GM12878 (cell line): ENCODE measurements around the gene POLDIP3. TPM values are rescaled to one million over a fixed set of nuclear protein-coding genes. Genes with fewer than 3 reads are reported as not detected.
A peak's percentile ranks its signal among the peaks of the same experiment; 100 is the strongest.

Experiments
- ASH2L ChIP-seq: fragments of 300-600, 200-600 bp; sonication (generic); IDR thresholded peaks from 2 replicates; pipeline ENCODE4 v1.6.1; 2017; ENCODE audit warnings: low read depth, mild to moderate bottlenecking, borderline replicate concordance
- CBX3 ChIP-seq: fragments of 200-600 bp; sonication (generic); IDR thresholded peaks from 2 replicates; pipeline ENCODE4 v1.6.1; 2016; ENCODE audit warnings: low read depth, borderline replicate concordance
- CHD2 ChIP-seq: IDR thresholded peaks from 2 replicates; pipeline ENCODE4 v1.6.1; 2011; ENCODE audit warnings: low read depth, low read length, improper control_type of control experiment, borderline replicate concordance
- CHD4 ChIP-seq: fragments of 200-600 bp; sonication (generic); IDR thresholded peaks from 2 replicates; pipeline ENCODE4 v1.6.1; 2016; ENCODE audit warnings: mild to moderate bottlenecking
- DPF2 ChIP-seq: fragments of 450-650 bp; IDR thresholded peaks from 2 replicates; pipeline ENCODE4 v1.6.1; 2017; ENCODE audit warnings: mild to moderate bottlenecking
- FOXM1 ChIP-seq: IDR thresholded peaks from 2 replicates; pipeline ENCODE4 v1.6.1; 2012; ENCODE audit warnings: low read depth, mild to moderate bottlenecking, inconsistent platforms, low read length, moderate library complexity
- HCFC1 ChIP-seq: fragments of 150-350 bp; IDR thresholded peaks from 2 replicates; pipeline ENCODE4 v1.6.1; 2014; ENCODE audit warnings: low read length
- IKZF1 ChIP-seq: fragments of 450-650 bp; conservative IDR thresholded peaks from 2 replicates; pipeline ENCODE4 v1.6.1; 2017; ENCODE audit warnings: antibody characterized with exemption, mild to moderate bottlenecking
- KLF5 ChIP-seq: fragments of 450-650 bp; IDR thresholded peaks from 2 replicates; pipeline ENCODE4 v1.6.1; 2014; ENCODE audit warnings: mild to moderate bottlenecking; ENCODE audit not compliant: partially characterized antibody
- LARP7 ChIP-seq: fragments of 450-650 bp; IDR thresholded peaks from 2 replicates; pipeline ENCODE4 v1.6.1; 2017; ENCODE audit warnings: mild to moderate bottlenecking
- MXI1 ChIP-seq: fragments of 150-350 bp; IDR thresholded peaks from 2 replicates; pipeline ENCODE4 v1.6.1; 2011; ENCODE audit warnings: low read depth, mild to moderate bottlenecking, inconsistent platforms, low read length, improper control_type of control experiment
- POU2F2 ChIP-seq: IDR thresholded peaks from 3 replicates; pipeline ENCODE4 v1.6.1; 2011; ENCODE audit warnings: low read depth, mild to moderate bottlenecking, low read length, borderline replicate concordance
- SIN3A ChIP-seq: IDR thresholded peaks from 2 replicates; pipeline ENCODE4 v1.6.1; 2012; ENCODE audit warnings: low read depth, low read length, improper control_type of control experiment
- SMARCA5 ChIP-seq: fragments of 450-650 bp; IDR thresholded peaks from 2 replicates; pipeline ENCODE4 v1.6.1; 2017; ENCODE audit warnings: mild to moderate bottlenecking
- SP1 ChIP-seq: IDR thresholded peaks from one replicate; pipeline ENCODE4 v1.6.1; 2011; ENCODE audit warnings: low read depth, low read length
- TARDBP ChIP-seq: IDR thresholded peaks from 2 replicates; pipeline ENCODE4 v1.6.1; 2016; ENCODE audit warnings: borderline replicate concordance
- ZNF384 ChIP-seq: IDR thresholded peaks from 2 replicates; pipeline ENCODE4 v1.6.1; 2012; ENCODE audit warnings: low read depth, mild to moderate bottlenecking, low read length, improper control_type of control experiment, borderline replicate concordance
- polyA plus RNA-seq, 11 experiments: library from polyadenylated mRNA; depleted of rRNA in 4 of 11; unstranded in 6 of 11; stranded (reverse) in 5 of 11; fragments of >200 nt; fragmentation: Nextera tagmentation in 4 of 11; fragmentation: Illumina TruSeq in 1 of 11; extraction: Ambion mirVana in 4 of 11; extraction: Trizol in 1 of 11; gene quantifications; 1 replicate in 1 of 11; 2 replicates in 10 of 11; pipeline versions ENCODE4 v1.2.1 to v1.2.3, GENCODE V29; 2011 to 2016; ENCODE audit warnings: inconsistent platforms in 2 of 11, missing spikeins in 2 of 11, low read depth in 1 of 11
- total RNA-seq, 4 experiments: library from RNA; depleted of rRNA in 3 of 4; stranded (reverse); fragments of >200 nt in 3 of 4; fragmentation: Illumina TruSeq in 1 of 4; extraction: Trizol in 1 of 4; gene quantifications; 2 replicates each; pipeline versions ENCODE4 v1.2.1 to v1.2.3, GENCODE V29; 2013 to 2021
- TF ChIP-seq, protein P1 (sequence below), 3 experiments: IDR thresholded peaks in 2 of 3; conservative IDR thresholded peaks in 1 of 3; 2 replicates each; pipeline ENCODE4 v1.5.1; 2011; ENCODE audit warnings: low read depth in 3 of 3, low read length in 3 of 3, mild to moderate bottlenecking in 3 of 3, control low read depth in 2 of 3, moderate library complexity in 2 of 3, inconsistent platforms in 1 of 3, mixed read lengths in 1 of 3; ENCODE audit not compliant: control insufficient read depth in 2 of 3, insufficient read depth in 1 of 3; ENCODE audit errors: extremely low read depth in 1 of 3
- TF ChIP-seq, protein P2 (sequence below): fragments of 450-650 bp; formaldehyde crosslinking; IDR thresholded peaks from 2 replicates; pipeline ENCODE4 v1.5.0; 2022; ENCODE audit warnings: mild to moderate bottlenecking, missing genetic modification characterization
- TF ChIP-seq, protein P3 (sequence below): fragments of 450-650 bp; formaldehyde crosslinking; IDR thresholded peaks from 2 replicates; pipeline ENCODE4 v1.4.0; 2022; ENCODE audit warnings: mild to moderate bottlenecking, moderate library complexity
- TF ChIP-seq, protein P4 (sequence below): fragments of 150-350 bp; IDR thresholded peaks from 2 replicates; pipeline ENCODE4 v1.6.1; 2014; ENCODE audit warnings: mild to moderate bottlenecking, low read depth, low read length

Gene POLDIP3
- total and polyA plus RNA-seq, 10 of the 15 experiments (the other 5 are each of a cell fraction or from before 2014, with no cell fraction given): 14.8 to 60.2 (median 49.5) TPM

DNA sequence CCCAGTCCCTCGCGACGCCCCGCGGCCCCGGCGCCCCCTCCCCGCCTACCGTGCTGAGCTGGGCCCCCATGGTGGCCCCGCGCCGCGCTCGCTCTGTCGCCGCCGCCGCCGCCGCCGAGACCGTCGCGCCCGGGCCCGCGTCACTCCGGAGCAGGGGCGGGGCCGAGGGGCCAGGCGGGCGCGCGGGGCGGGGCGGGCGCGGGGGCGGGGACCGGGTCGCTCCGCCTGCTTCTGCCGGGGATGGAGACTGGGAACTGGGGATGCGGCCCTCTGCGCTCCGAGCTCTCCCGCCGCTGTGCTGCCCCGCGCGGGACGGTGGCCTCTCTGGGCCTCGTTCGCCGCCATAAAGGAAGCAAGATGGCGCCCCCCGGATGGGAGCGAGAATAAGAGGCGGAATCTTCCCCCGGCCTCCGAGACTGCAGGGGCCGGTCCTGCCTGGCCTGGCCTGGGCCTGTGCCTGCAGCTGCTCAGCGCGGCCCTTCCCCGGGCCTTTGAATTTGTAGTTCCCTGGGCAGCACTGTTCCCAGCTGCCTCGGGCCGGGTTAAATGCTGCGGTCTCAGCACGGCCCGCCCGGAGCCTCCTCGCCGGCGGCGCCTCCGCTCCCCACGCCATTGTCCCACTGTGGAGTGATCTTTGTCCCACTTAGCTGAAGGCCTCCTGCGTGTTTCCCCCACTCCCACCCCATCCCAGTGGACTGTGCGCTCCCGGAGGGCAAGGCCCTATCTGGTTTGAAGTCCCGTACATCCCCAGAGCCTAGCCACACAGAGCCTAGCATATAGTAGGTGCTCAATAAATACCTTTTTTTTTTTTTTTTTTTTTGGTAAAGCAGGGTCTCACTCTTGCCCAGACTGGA lies 34.8 kb upstream of the POLDIP3 start, which contains the start of gene CYB5R3 (continued):
- TF ChIP-seq, protein P1, sequence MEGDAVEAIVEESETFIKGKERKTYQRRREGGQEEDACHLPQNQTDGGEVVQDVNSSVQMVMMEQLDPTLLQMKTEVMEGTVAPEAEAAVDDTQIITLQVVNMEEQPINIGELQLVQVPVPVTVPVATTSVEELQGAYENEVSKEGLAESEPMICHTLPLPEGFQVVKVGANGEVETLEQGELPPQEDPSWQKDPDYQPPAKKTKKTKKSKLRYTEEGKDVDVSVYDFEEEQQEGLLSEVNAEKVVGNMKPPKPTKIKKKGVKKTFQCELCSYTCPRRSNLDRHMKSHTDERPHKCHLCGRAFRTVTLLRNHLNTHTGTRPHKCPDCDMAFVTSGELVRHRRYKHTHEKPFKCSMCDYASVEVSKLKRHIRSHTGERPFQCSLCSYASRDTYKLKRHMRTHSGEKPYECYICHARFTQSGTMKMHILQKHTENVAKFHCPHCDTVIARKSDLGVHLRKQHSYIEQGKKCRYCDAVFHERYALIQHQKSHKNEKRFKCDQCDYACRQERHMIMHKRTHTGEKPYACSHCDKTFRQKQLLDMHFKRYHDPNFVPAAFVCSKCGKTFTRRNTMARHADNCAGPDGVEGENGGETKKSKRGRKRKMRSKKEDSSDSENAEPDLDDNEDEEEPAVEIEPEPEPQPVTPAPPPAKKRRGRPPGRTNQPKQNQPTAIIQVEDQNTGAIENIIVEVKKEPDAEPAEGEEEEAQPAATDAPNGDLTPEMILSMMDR (IDR thresholded peaks at IDR 0.05 in 2 of 3, conservative IDR thresholded peaks at IDR 0.05 in 1 of 3; ENCODE audit: control insufficient read depth in 2 of 3, extremely low read depth in 1 of 3, insufficient read depth in 1 of 3, low read depth in 3 of 3, low read length in 3 of 3): no peak
- no peak for TF ChIP-seq POU2F2
- TF ChIP-seq TARDBP: no peak
- TF ChIP-seq SMARCA5: peak; percentile 93
- no peak for TF ChIP-seq CHD2
- TF ChIP-seq, protein P2, sequence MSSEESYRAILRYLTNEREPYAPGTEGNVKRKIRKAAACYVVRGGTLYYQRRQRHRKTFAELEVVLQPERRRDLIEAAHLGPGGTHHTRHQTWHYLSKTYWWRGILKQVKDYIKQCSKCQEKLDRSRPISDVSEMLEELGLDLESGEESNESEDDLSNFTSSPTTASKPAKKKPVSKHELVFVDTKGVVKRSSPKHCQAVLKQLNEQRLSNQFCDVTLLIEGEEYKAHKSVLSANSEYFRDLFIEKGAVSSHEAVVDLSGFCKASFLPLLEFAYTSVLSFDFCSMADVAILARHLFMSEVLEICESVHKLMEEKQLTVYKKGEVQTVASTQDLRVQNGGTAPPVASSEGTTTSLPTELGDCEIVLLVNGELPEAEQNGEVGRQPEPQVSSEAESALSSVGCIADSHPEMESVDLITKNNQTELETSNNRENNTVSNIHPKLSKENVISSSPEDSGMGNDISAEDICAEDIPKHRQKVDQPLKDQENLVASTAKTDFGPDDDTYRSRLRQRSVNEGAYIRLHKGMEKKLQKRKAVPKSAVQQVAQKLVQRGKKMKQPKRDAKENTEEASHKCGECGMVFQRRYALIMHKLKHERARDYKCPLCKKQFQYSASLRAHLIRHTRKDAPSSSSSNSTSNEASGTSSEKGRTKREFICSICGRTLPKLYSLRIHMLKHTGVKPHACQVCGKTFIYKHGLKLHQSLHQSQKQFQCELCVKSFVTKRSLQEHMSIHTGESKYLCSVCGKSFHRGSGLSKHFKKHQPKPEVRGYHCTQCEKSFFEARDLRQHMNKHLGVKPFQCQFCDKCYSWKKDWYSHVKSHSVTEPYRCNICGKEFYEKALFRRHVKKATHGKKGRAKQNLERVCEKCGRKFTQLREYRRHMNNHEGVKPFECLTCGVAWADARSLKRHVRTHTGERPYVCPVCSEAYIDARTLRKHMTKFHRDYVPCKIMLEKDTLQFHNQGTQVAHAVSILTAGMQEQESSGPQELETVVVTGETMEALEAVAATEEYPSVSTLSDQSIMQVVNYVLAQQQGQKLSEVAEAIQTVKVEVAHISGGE: no peak
- TF ChIP-seq KLF5: no peak
- TF ChIP-seq MXI1: no peak
- TF ChIP-seq, protein P3, sequence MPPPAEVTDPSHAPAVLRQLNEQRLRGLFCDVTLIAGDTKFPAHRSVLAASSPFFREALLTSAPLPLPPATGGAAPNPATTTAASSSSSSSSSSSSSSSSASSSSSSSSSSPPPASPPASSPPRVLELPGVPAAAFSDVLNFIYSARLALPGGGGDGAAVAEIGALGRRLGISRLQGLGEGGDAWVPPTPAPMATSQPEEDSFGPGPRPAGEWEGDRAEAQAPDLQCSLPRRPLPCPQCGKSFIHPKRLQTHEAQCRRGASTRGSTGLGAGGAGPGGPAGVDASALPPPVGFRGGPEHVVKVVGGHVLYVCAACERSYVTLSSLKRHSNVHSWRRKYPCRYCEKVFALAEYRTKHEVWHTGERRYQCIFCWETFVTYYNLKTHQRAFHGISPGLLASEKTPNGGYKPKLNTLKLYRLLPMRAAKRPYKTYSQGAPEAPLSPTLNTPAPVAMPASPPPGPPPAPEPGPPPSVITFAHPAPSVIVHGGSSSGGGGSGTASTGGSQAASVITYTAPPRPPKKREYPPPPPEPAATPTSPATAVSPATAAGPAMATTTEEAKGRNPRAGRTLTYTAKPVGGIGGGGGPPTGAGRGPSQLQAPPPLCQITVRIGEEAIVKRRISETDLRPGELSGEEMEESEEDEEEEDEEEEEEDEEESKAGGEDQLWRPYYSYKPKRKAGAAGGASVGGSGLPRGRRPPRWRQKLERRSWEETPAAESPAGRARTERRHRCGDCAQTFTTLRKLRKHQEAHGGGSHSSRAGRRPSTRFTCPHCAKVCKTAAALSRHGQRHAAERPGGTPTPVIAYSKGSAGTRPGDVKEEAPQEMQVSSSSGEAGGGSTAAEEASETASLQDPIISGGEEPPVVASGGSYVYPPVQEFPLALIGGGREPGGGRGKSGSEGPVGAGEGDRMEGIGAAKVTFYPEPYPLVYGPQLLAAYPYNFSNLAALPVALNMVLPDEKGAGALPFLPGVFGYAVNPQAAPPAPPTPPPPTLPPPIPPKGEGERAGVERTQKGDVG (CRISPR knock-in tag): no peak
- no peak for TF ChIP-seq CHD4
- no peak; the same call in 1 of the 2 replicates for TF ChIP-seq HCFC1
- TF ChIP-seq LARP7: peak; percentile 20; the same call in 1 of the 2 replicates
- TF ChIP-seq IKZF1: peak; percentile 62
- 0 out of 2 replicates have a peak, but pooled peaks have one; percentile 15 for TF ChIP-seq ZNF384
- TF ChIP-seq, protein P4, sequence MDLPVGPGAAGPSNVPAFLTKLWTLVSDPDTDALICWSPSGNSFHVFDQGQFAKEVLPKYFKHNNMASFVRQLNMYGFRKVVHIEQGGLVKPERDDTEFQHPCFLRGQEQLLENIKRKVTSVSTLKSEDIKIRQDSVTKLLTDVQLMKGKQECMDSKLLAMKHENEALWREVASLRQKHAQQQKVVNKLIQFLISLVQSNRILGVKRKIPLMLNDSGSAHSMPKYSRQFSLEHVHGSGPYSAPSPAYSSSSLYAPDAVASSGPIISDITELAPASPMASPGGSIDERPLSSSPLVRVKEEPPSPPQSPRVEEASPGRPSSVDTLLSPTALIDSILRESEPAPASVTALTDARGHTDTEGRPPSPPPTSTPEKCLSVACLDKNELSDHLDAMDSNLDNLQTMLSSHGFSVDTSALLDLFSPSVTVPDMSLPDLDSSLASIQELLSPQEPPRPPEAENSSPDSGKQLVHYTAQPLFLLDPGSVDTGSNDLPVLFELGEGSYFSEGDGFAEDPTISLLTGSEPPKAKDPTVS: no peak
- TF ChIP-seq ASH2L: no peak
- TF ChIP-seq DPF2: peak; percentile 20
- no peak for TF ChIP-seq FOXM1
- no peak for TF ChIP-seq SP1
- no peak for TF ChIP-seq SIN3A
- no peak for TF ChIP-seq CBX3
